ENCODE measurements around the gene GPRIN2.
"Not testable (repeated sequence)": the region's sequence is repeated elsewhere in the genome, so short reads cannot be mapped to it uniquely, and the experiment has no call there.

Gene GPRIN2

GRCh38 chr10:46556515-46557318, at the start of gene GPRIN2:
GPRIN2 (minus strand) TSS chr10:46556658; CDS start chr10:46550736, 5,922 bp downstream.
- no peak for DNase-seq

DNA sequence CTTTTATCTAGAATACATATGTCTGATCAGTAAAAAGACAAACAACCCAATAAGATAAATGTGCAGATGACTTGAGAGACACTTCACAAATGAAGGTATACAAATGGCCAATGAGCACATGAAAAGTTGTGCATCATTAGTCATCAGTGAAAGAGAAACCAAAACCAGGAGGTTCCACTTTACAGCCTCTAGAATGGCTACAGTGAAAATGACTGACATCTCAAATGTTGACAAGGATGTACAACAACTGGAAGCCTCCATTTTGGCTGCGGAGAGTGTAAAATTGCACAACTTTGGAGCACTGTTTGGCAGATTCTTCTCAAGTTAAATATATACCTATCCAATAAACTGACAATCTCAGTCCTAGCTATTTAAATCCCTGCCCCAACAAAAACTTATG, 44.1 kb upstream of the GPRIN2 start:
- DNase-seq: not testable (repeated sequence)

GRCh38 chr10:46597616-46598246, 41.3 kb upstream of the GPRIN2 start:
- peak; percentile 55 for DNase-seq

- DNase-seq: not testable (repeated sequence)
Observed at GRCh38 chr10:46596570-46596969, 40.1 kb upstream of the GPRIN2 start.

- not testable (repeated sequence) for DNase-seq
Observed at GRCh38 chr10:46594453-46595063, 38.1 kb upstream of the GPRIN2 start.

GRCh38 chr10:46593307-46593706, 36.8 kb upstream of the GPRIN2 start:
- DNase-seq: not testable (repeated sequence)

DNA sequence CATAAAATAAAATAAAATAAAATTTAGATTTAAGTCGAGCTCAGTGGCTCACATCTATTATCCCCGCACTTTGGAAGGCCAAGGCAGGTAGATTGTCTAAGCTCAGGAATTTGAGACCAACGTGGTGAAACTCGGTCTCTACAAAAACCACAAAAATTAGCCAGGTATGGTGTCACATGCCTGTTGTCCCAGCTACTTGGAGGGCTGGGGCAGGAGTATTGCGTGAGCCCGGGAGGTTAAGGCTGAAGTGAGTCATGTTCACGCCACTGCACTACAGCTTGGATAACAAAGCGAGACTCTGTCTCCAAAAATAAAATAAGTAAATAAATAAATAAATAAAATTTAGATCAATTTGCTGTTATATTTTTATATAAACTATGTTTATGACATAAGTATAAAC, 34.6 kb upstream of the GPRIN2 start:
- DNase-seq: not testable (repeated sequence)

DNA sequence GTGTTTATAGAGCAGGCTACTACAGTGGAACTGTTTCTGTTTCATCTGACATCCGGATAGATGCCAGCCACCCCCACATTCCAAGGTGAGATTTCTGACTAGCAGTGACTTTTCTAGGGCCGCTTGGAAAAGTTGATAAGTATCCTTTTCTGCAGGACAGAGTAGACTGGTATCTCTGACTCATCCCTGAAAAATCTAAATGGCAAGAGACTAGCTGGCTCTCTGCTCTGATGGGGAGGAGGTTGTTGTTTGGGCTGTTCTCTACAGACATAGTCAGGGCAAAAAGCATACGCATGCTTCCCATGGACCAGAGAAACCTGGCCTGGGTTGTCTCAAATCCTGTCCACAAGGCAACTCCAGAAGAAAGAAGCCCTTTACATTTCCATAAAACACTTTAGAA, 33.1 kb upstream of the GPRIN2 start:
- not testable (repeated sequence) for DNase-seq

DNA sequence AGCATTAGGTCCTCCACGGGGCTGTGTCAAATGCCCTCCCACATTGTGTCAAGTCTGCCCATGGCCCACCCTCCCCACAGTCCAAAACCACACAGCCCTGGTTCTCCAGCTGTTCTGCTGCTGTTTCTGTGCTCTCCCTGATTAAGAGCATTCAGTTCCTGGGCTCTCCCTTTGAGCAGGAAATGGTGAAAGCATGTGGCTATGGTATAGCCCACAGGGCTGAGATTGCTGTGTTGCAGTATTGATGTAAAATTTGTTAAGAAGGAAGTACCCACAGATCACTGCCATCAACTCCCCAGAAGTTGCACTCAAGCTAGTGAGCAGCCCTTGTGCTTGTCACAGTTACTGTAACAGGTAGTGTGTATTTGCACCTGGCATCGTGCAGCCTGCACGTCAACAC, 31.8 kb upstream of the GPRIN2 start:
- not testable (repeated sequence) for DNase-seq

GRCh38 chr10:46587546-46587945, 31.1 kb upstream of the GPRIN2 start:
- DNase-seq: not testable (repeated sequence)

DNA sequence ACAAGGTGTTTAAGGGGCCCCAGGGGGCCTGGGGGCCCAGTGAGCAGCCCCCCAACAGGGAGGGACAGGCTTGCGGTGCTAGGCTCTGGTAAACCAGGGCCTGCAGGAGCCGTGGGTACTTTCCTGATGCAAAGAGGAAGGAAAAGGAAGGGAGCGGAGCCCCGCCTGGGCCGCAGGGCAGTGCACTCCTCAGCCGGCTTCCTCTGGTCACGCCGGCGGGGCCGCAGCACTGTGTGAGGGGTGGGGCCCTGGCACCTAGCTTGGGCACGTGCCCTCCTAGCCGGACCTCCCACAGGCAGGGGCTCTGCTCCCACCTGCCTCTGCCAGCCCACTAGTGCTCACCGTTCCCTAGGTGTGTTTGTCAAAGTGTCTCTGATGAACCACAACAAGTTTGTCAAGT, 28.8 kb upstream of the GPRIN2 start:
- DNase-seq: not testable (repeated sequence)

DNA sequence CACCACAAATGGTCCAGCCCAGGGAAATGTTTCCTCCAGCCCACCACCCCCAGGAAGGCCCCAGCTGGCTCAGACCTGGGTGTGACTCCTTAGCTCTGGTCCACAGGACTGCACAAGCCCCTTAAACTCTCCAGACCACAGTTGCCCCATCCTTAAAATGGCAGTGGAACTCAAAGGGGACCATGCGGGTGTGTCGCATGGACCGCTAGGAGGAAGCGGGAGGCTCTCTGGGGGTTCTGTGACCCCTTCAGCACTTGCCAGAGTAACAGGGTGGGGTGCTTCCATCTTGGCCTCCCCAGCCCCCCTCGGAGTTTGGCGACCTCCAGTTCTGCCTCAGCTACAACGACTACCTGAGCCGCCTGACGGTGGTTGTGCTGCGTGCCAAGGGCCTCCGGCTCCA, 27.7 kb upstream of the GPRIN2 start:
- not testable (repeated sequence) for DNase-seq

GRCh38 chr10:46582568-46582967, 26.1 kb upstream of the GPRIN2 start:
- not testable (repeated sequence) for DNase-seq

DNA sequence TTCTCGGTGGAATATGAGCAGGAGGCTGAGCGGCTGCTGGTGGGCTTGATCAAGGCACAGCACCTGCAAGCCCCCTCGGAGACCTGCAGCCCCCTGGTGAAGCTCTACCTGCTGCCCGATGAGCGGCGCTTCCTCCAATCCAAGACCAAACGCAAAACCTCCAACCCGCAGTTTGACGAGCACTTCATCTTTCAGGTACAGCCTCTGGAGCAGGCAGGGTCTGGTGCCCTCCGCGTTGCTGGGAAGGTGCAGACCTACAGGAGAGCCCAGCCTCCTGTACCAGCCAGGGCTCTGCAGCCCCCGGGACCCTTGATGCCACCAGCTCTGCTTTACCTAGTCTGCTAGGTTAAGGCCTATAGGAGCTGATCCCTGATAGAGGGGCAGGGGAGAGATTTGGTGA, 25.5 kb upstream of the GPRIN2 start:
- DNase-seq: not testable (repeated sequence)

DNA sequence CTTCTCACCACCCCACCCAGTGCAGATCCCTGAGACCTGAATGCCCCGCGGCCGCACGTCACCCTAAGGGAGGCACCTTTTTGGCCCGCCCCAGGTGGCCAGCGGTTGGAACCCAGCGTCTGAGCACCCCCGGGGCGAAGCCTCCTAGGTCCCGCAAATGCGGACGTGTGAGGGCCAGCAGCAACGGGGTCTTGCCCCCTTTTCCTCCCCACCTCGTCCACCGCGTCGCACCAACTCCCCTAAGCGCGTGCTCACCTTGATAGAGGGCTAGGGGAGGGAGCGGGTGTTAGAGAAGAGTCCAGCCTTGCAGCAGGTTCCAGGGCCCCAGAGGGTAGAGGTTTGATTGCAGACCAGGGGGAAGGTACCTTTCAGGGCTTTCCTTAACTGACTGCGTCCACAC, 22.9 kb upstream of the GPRIN2 start:
- DNase-seq: not testable (repeated sequence)

GRCh38 chr10:46578474-46579178, 22.2 kb upstream of the GPRIN2 start, which contains the start of gene SYT15:
SYT15 (plus strand) TSS chr10:46579128; CDS start chr10:46579169, 41 bp downstream.
- DNase-seq: not testable (repeated sequence)

DNA sequence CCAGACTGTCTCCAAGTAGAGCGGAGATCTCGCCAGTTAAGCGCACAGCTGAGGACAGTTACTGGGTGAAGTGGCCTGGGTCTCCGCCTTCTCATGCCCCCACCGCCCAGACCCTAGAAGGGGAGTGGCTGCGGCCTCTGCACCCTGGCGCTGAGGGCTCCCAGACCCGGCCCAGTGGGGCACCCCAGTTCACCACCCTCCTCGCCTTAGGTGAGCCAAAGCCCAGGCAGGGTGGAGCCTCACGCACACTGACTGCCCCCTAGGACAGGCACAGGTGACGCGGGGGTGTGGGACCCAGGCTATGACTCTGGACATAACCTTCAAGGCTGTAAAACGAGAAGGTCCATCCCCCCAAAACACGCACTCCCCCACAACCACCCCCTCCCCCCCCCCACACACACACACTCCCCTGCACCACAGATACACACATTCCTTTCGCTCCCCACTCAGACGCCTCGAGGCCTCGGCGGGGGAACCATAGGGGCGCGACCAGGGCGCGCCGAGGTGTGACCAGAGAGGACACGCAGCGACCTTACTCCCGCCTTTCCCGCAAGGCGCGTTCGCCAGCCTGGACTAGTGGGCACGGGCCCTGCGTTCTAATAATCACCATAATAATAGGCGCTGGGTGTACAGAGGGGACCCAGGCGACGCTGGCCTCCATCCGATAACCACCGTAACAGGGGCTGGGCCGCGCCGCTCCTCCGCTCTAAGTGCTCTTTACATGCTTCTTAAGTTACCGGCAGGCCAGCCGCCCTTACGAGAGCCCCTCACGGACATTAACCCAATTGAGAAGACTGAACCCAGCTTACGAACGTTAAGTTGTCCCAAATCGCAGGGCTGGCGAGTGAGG, 21.4 kb upstream of the GPRIN2 start:
- DNase-seq: not testable (repeated sequence)

GRCh38 chr10:46573884-46574283, 17.4 kb upstream of the GPRIN2 start:
- DNase-seq: not testable (repeated sequence)

DNA sequence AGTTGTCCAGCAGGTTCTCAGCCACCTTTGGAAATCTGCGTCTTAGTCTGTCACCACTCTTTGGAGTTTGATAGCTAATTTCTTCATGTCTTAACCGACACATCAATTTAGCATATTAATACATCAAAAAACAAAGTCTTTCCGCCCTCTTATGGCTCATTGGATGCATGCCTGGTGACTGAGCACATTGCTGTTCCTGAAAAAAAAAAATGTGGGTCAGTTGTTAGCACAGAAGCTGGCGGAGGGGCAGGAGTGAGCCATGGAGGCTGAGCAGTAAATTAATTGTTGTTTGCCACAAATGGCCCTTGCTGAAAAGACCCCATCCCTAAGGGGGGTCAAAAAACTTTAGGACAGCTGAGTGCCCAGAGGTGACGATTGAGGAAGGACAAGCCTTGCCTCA, 16.9 kb upstream of the GPRIN2 start:
- not testable (repeated sequence) for DNase-seq

DNA sequence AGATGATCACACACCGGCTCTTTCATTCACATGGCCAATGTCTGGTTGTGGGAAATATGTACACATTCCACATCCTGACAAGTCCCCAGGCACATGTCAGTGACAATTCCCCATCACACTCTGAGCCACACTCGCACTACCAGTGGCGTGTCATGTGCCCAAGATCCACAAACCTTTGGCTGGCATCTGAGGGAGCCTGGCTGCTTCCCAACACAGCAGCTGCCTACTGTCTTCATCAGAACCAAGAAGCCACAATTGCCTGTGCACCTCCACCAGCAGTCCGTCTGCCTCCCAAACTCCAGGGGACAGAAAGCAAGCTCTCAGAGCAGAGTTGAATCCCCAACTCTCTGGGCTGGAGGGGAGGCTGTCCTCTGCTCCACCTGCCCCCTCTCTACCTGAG, 16.3 kb upstream of the GPRIN2 start:
- DNase-seq: not testable (repeated sequence)

DNA sequence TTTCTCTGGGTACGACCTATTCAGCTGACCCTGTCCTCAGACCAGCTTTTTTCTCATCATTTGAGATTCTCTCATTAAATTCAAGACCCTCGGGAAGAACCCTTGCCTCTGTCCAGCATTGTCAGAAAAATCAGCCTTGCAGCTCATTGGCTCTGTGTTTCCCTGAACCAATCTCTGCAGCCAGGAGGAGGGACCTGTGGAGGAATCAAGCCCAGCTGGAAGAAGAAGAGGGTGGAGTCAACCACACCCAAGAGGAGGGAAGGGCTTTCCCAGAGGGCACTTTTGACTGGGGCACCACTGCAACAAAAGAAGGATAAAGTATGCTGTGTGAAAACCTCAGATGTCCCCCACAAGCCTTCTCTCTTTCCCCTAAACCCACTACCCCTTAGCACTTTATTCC, 14.2 kb upstream of the GPRIN2 start:
- DNase-seq: not testable (repeated sequence)

DNA sequence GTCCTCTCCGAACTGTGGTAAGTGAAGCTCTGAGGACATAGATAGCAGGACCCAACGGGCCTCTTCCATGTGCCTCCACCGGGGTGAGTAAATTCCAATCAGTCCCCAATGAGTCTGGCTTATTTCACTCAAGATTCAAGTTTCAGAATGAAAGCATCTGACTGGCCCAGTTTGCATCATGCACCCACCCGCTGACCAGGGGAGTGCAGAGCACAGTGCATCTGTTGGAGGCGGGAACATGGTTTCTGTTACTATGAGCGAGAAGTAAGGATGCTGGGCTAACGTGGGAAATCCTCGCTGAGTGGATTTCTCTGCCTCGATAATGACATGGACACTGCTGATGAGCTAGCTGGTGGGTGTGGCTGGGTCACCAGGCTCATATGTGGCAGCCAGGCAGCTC, 10.7 kb upstream of the GPRIN2 start:
- DNase-seq: not testable (repeated sequence)
